Brain microvascular endothelial cell (primary cell): ENCODE data around the gene ADH4.
"Not testable (repeated sequence)": the region's sequence is repeated elsewhere in the genome, so short reads cannot be mapped to it uniquely, and the experiment has no call there.

Source experiments
- DNase-seq: peaks from one replicate; pipeline ENCODE4 v3.0.0-alpha.2; 2020
- H3K27ac ChIP-seq: fragments of 250-450 bp; sonication (Bioruptor Pico); 2 replicates; pipeline ENCODE4 v1.5.1; 2020; ENCODE audit warnings: mild to moderate bottlenecking, moderate library complexity
- H3K27me3 ChIP-seq: fragments of 250-450 bp; sonication (Bioruptor Pico); replicated peaks from 2 replicates; pipeline ENCODE4 v1.5.1; 2020; ENCODE audit warnings: mild to moderate bottlenecking
- H3K36me3 ChIP-seq: fragments of 250-450 bp; sonication (Bioruptor Pico); replicated peaks from 2 replicates; pipeline ENCODE4 v1.5.1; 2020; ENCODE audit warnings: mild to moderate bottlenecking
- H3K4me3 ChIP-seq: 2 replicates; pipeline ENCODE4 v1.5.1; 2011; ENCODE audit warnings: low read depth, mild to moderate bottlenecking, control low read depth, low read length, moderate library complexity
- CTCF ChIP-seq: IDR thresholded peaks from 2 replicates; pipeline ENCODE4 v1.5.1; 2011; ENCODE audit warnings: low read depth, mild to moderate bottlenecking, moderate library complexity, low read length, control low read depth, inconsistent platforms; ENCODE audit errors: missing control alignments
- in situ Hi-C: cut with HindIII; loops from 2 replicates; pipeline ENCODE4 v1.10.0; 2017; ENCODE audit warnings: low sequenced_read_pairs, low pct_ligation_motif_present

Gene ADH4

GRCh38 chr4:99131378-99131777 is 12.7 kb downstream of the ADH4 start:
- in situ Hi-C loops = no loop called here
- Histone ChIP-seq H3K27ac (no peak overlapping the region), H3K27me3 (no peaks in the 10 kb centered on the region)

DNA sequence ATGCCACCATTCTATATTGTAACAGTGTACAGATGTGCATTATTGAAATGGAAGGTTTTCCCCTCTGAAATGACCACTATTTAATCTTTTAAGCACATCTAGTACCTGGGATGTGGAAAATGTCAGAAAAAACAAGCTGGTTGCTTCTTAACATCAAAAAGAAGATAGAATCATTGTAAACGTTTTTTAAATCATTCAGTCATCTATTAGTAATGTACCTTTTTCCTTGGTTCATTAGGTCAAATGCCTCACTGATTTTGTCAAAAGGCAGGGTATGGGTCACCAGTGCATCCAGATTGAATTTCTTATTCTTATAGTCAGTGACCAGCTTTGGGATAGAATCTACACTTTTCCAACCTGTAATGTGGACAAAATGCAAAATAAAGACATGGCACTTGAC is 17.7 kb downstream of the ADH4 start:
- in situ Hi-C loops = no loop called here
- Histone ChIP-seq H3K27me3 (no peaks in the 10 kb centered on the region), H3K36me3 (no peaks in the 10 kb centered on the region), H3K4me3 (no peak overlapping the region), H3K27ac (no peak overlapping the region)
- no peak for TF ChIP-seq CTCF
- no peak for DNase-seq

More at GRCh38 chr4:99131378-99131777, 12.7 kb downstream of the ADH4 start:
- no peak for TF ChIP-seq CTCF
- Histone ChIP-seq H3K4me3 (no peak overlapping the region), H3K36me3 (no peaks in the 10 kb centered on the region)
- DNase-seq = no peak

- TF ChIP-seq CTCF = no peak
- DNase-seq = no peak
- Histone ChIP-seq H3K36me3 (no peaks in the 10 kb centered on the region), H3K4me3 (no peak overlapping the region), H3K27ac (no peak overlapping the region), H3K27me3 (no peaks in the 10 kb centered on the region)
- in situ Hi-C loops = no loop called here
Observed at GRCh38 chr4:99121008-99121407, 23.1 kb downstream of the ADH4 start.

- TF ChIP-seq CTCF = no peak
- H3K27me3 ChIP-seq = no peaks in the 10 kb centered on the region
Observed at GRCh38 chr4:99120501-99120900, 23.6 kb downstream of the ADH4 start.

DNA sequence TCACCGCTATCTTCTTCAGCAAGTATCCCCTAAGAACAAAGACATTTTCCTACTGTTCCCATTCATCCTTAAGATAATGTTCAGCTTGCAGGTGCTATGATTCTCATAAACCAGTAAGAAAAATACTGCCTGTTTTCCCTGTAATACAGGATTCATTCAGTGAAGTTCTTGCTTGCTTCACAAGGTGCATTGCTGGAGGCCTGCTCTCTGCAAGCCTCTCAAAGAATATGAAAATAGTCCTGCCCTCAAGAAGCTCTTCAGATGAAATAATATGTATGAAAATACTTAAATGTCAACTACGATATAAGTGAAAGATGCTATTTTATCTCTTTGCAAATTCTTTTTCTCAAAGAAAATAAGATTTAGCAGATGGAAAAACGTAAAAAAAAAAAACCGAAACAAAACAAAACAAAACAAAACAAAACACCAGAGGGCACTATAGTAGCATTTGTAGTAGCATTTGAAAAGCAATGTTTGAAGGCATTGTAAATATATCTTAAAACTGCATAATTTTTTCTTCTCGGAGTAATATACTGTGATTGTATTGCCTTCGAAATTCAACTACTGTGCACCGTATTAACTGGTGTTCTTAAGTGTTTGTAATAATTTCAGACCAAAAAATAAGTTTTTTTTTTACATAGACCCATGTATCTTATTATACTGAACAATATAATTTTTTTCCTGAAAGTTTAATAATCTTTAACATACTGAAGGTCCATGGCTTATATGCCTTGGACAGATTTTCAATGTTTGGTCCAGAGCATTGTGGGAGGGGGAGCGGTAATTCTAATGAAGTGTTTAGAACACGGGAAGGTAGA is 26.0 kb downstream of the ADH4 start:
- in situ Hi-C loops = no loop called here
- no peak for DNase-seq
- TF ChIP-seq CTCF = no peak
- Histone ChIP-seq H3K36me3 (no peaks in the 10 kb centered on the region), H3K27ac (no peak overlapping the region), H3K4me3 (no peak overlapping the region), H3K27me3 (no peaks in the 10 kb centered on the region)

More at GRCh38 chr4:99120501-99120900, 23.6 kb downstream of the ADH4 start:
- no peak overlapping the region for H3K27ac ChIP-seq
- no peaks in the 10 kb centered on the region for H3K36me3 ChIP-seq
- DNase-seq = no peak
- H3K4me3 ChIP-seq = no peak overlapping the region
- in situ Hi-C loops = no loop called here

GRCh38 chr4:99117122-99117841 is 26.8 kb downstream of the ADH4 start:
- H3K27ac ChIP-seq, in situ Hi-C loops, DNase-seq: not testable (repeated sequence)

GRCh38 chr4:99109286-99109685 is 34.8 kb downstream of the ADH4 start:
- H3K36me3 ChIP-seq, H3K27me3 ChIP-seq, in situ Hi-C loops, H3K4me3 ChIP-seq, DNase-seq, H3K27ac ChIP-seq: not testable (repeated sequence)

More at GRCh38 chr4:99117122-99117841, 26.8 kb downstream of the ADH4 start:
- not testable (repeated sequence) for H3K27me3 ChIP-seq, H3K36me3 ChIP-seq, H3K4me3 ChIP-seq
